Lower lobe of right lung (tissue), 2 donors: Measurements from ENCODE around the gene TNFRSF21. TPM values are rescaled to one million over a fixed set of nuclear protein-coding genes. Genes with fewer than 3 reads are reported as not detected.

Experiments used
- ATAC-seq, 2 donors: fragments of 200-7000 bp; cut with Tn5 transposase; one replicate each; pipeline ENCODE4 v1.9.1; 2020 to 2022; ENCODE audit warnings: mild to moderate bottlenecking in 2 of 2, moderate library complexity in 2 of 2
- DNase-seq: peaks from one replicate; pipeline ENCODE4 v3.0.0-alpha.2; 2020
- H3K27ac ChIP-seq: fragments of 200-600 bp; one replicate; pipeline ENCODE4 v1.8.0; 2022
- H3K27me3 ChIP-seq: fragments of 200-600 bp; one replicate; pipeline ENCODE4 v1.8.0; 2022; ENCODE audit warnings: low read depth
- H3K36me3 ChIP-seq: fragments of 200-600 bp; one replicate; pipeline ENCODE4 v1.8.0; 2022; ENCODE audit warnings: mild to moderate bottlenecking
- H3K4me1 ChIP-seq: fragments of 200-600 bp; one replicate; pipeline ENCODE4 v1.8.0; 2022
- H3K4me3 ChIP-seq: fragments of 200-600 bp; one replicate; pipeline ENCODE4 v1.8.0; 2022; ENCODE audit warnings: mild to moderate bottlenecking
- H3K9me3 ChIP-seq: fragments of 200-600 bp; one replicate; pipeline ENCODE4 v1.8.0; 2022
- CTCF ChIP-seq: fragments of 200-600 bp; IDR thresholded peaks from one replicate; pipeline ENCODE4 v1.8.0; 2022; ENCODE audit warnings: antibody characterized with exemption, mild to moderate bottlenecking
- intact Hi-C: fragments of 100-400 bp; cut with DNase I; formaldehyde crosslinking; loops from one replicate; pipeline ENCODE4 v1.11.0; 2022
- total RNA-seq: library from RNA; stranded (reverse); fragmentation: NEBNext Ultra II Directional; extraction: Animal tissue kit (Norgen Biotek cat#: 25700); gene quantifications from one replicate; pipeline ENCODE4 v1.2.1, GENCODE V29; 2021
- donor health status: DM: no; HTN: yes; CAD: no; lungs with severe emphysema.

Gene TNFRSF21
- total RNA-seq, 1 donor from 2014 or later = 21.7 TPM

DNA sequence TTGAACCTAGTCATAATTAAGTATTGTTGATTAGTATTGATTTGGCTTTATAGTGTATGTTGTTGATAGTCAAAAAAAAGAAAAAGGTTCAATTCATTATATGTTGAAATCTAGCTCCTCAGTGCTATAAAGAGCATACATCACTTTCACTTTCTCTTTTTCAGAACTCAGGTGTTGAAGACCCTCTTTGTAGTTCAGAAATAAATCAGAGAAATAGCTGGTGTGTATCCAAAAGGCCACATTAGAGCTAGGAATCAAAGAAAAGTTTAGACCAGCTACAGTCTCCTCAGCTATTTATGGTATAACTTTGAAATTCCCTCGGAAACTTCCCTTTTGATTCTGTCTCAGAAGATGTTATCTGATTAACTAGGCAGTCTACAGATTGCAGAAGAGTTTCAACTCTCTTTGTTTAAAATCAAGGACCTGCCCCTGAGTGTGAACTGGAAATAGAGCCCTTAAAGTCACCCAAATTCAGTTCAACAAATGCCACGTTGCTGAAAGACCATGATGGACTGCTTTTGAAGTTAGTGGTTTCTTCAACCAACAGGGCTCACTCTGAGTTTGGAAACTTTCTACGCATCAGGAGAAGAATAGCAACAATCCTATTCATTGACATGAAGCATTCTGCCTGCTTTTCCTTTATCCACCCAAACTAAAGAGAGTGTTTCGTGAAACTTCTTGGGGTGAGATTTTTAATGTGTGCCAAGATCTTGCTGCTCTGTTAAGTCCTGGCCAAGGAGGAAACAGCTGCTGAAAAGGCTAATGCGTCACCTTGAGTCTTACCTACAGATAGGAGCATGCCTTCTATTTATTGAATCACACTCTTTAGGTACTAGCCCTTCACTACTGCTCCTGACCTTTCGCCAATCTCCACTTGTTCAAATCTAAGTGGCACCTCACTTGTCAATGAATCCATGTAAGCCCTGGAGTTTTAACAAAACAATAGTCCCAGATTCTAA is 111.7 kb downstream of the TNFRSF21 start:
- no peak for DNase-seq
- H3K4me3 ChIP-seq = peak overlapping the region; percentile 7
- ATAC-seq = no peak
- H3K9me3 ChIP-seq = no peaks in the 10 kb centered on the region
- no peaks in the 10 kb centered on the region for H3K4me1 ChIP-seq
- intact Hi-C loops = no loop called here
- no peaks in the 10 kb centered on the region for H3K27me3 ChIP-seq
- H3K36me3 ChIP-seq = no peaks in the 10 kb centered on the region
- H3K27ac ChIP-seq = no peak overlapping the region
- TF ChIP-seq CTCF = no peak

- no peak for ATAC-seq
- no peak for TF ChIP-seq CTCF
- no peak overlapping the region for H3K4me3 ChIP-seq
- no peak for DNase-seq
- no peaks in the 10 kb centered on the region for H3K27me3 ChIP-seq
- H3K27ac ChIP-seq = no peak overlapping the region
- H3K4me1 ChIP-seq = no peaks in the 10 kb centered on the region
- no peaks in the 10 kb centered on the region for H3K36me3 ChIP-seq
- no peaks in the 10 kb centered on the region for H3K9me3 ChIP-seq
- intact Hi-C loops = no loop called here
Observed at GRCh38 chr6:47196113-47196512, 113.6 kb downstream of the TNFRSF21 start.

- ATAC-seq (peak in 1 of 2 donors; percentile 32), DNase-seq (no peak)
- H3K4me1 ChIP-seq = no peaks in the 10 kb centered on the region
- no peak overlapping the region for H3K4me3 ChIP-seq
- no peaks in the 10 kb centered on the region for H3K27me3 ChIP-seq
- no peak for TF ChIP-seq CTCF
- no peaks in the 10 kb centered on the region for H3K9me3 ChIP-seq
- H3K27ac ChIP-seq = no peak overlapping the region
- H3K36me3 ChIP-seq = no peaks in the 10 kb centered on the region
- intact Hi-C loops = no loop called here
Observed at GRCh38 chr6:47195011-47195650, 114.6 kb downstream of the TNFRSF21 start.

- Histone ChIP-seq H3K9me3 (no peaks in the 10 kb centered on the region), H3K27me3 (no peaks in the 10 kb centered on the region), H3K36me3 (no peaks in the 10 kb centered on the region), H3K4me1 (no peaks in the 10 kb centered on the region), H3K4me3 (no peak overlapping the region), H3K27ac (no peak overlapping the region)
- ATAC-seq (peak; percentile 75 to 76), DNase-seq (no peak)
- intact Hi-C loops = no loop called here
- no peak for TF ChIP-seq CTCF
Observed at GRCh38 chr6:47188588-47189021, 121.1 kb downstream of the TNFRSF21 start.

DNA sequence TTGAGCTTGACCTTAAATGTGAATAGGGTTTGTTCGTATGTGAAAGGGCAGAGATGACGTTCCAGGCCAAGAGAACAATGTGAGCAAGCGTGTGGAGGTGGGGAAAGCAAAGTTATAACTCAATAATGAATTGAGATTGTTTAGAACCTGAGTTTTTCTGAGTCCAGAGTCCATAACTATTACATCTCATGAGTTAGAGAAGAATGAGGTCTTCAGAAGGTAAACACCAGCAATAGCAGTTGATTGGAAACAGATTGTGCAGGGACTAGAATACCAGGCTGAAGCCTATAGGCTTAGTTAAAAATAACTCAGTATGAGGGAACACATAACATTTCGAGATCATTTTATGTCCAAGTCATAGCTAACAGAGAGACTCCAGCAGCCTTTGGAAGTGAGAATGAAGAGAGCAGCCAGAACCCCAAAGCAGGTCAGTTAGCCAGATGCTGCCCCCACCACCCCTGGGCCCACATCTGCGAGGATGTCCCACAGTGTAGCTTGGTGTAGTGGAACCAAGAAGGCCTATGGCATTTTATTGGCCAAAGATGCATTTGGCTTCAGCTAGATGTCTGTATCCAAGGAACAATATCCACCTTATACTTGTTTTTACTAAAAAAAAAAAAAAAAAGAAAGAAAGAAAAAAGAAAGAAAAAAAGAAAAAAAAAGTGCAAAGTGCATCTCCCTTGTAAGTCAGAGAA is 121.7 kb downstream of the TNFRSF21 start:
- H3K4me1 ChIP-seq = no peaks in the 10 kb centered on the region
- ATAC-seq (no peak), DNase-seq (no peak)
- H3K27ac ChIP-seq = no peak overlapping the region
- no peaks in the 10 kb centered on the region for H3K36me3 ChIP-seq
- no peaks in the 10 kb centered on the region for H3K27me3 ChIP-seq
- no peaks in the 10 kb centered on the region for H3K9me3 ChIP-seq
- TF ChIP-seq CTCF = no peak
- no peak overlapping the region for H3K4me3 ChIP-seq
- intact Hi-C loops = no loop called here
